ENCODE results near the gene LRFN2. TPM values are rescaled to one million over a fixed set of nuclear protein-coding genes. Genes with fewer than 3 reads are reported as not detected.

The LRFN2 gene
- total and polyA plus RNA-seq, 11 donors = not detected

GRCh38 chr6:40558102-40558501 lies 29.1 kb downstream of the LRFN2 start:
- Histone ChIP-seq H3K36me3 (no peaks in the 10 kb centered on the region), H3K27ac (no peak overlapping the region), H3K9me3 (no peaks in the 10 kb centered on the region), H3K27me3 (peaks cover 0 to 30% (median 0%) of the 10 kb centered on the region in 9 donors), H3K4me1 (no peaks in the 10 kb centered on the region), H3K4me3 (no peak overlapping the region)
- WGBS, 4 donors = 48 to 59% (median 52%) methylated on average over 2 to 3 of the region's 3 CpGs
- DNase-seq (no peak), ATAC-seq (no peak)
- TF ChIP-seq POLR2A (IDR thresholded peaks at IDR 0.05) = no peak
- TF ChIP-seq, protein P1, sequence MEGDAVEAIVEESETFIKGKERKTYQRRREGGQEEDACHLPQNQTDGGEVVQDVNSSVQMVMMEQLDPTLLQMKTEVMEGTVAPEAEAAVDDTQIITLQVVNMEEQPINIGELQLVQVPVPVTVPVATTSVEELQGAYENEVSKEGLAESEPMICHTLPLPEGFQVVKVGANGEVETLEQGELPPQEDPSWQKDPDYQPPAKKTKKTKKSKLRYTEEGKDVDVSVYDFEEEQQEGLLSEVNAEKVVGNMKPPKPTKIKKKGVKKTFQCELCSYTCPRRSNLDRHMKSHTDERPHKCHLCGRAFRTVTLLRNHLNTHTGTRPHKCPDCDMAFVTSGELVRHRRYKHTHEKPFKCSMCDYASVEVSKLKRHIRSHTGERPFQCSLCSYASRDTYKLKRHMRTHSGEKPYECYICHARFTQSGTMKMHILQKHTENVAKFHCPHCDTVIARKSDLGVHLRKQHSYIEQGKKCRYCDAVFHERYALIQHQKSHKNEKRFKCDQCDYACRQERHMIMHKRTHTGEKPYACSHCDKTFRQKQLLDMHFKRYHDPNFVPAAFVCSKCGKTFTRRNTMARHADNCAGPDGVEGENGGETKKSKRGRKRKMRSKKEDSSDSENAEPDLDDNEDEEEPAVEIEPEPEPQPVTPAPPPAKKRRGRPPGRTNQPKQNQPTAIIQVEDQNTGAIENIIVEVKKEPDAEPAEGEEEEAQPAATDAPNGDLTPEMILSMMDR (IDR thresholded peaks at IDR 0.05) = no peak
- intact Hi-C loops (cut with DNase I) = no loop called here

DNA sequence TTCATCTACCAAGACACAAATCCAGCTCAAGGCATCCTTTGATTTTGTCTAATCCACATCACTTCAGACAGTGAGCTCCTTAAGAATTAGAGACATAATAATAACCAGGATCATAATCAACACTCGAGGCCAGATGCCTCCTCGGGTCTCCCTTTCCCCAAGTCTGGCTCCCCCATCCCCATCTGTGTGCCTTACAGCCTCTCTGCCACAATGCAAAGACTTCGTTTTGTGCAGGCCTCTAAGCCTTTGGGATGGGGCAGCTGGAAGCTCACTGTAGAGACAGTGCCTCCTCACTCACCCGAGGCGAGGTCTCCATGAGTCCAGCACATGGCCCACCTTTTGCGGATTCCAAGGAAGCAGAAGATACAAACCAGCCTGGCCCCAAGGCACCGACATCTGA lies 30.3 kb downstream of the LRFN2 start:
- ATAC-seq (no peak), DNase-seq (no peak)
- peaks cover 0 to 28% (median 0%) of the 10 kb centered on the region in 9 donors for H3K27me3 ChIP-seq
- TF ChIP-seq, protein P1 (IDR thresholded peaks at IDR 0.05) = no peak
- TF ChIP-seq POLR2A (IDR thresholded peaks at IDR 0.05) = no peak
- no peak overlapping the region for H3K4me3 ChIP-seq
- WGBS, 4 donors = 82 to 91% (median 83%) methylated on average over 7 of the region's 7 CpGs
- H3K9me3 ChIP-seq = no peaks in the 10 kb centered on the region
- no peaks in the 10 kb centered on the region for H3K4me1 ChIP-seq
- intact Hi-C loops (cut with DNase I) = no loop called here
- no peaks in the 10 kb centered on the region for H3K36me3 ChIP-seq
- no peak overlapping the region for H3K27ac ChIP-seq

DNA sequence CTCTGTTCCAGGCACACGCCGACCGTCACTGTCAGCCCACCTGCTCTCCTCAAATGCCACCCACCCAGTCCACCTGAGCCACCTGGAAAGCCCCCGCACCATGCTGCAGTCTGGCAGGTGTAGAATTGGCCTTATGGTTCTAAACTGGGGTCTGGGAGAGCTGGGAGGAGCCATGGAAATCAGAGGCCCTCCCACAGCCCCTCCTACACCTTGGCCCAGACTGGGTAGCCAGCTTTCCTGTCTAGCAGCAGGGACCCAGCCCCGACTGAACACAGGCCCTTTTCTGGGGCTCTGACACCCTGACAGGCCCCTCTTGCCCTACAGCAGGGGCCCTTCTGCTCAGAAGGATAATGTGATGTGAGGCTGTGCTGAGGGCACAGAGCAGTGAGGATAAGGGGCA lies 31.1 kb downstream of the LRFN2 start:
- Histone ChIP-seq H3K27ac (no peak overlapping the region), H3K4me1 (no peaks in the 10 kb centered on the region), H3K36me3 (no peaks in the 10 kb centered on the region), H3K27me3 (peaks cover 0 to 25% (median 0%) of the 10 kb centered on the region in 9 donors), H3K4me3 (no peak overlapping the region), H3K9me3 (no peaks in the 10 kb centered on the region)
- no peak for ATAC-seq
- no peak for DNase-seq
- no peak for TF ChIP-seq POLR2A (IDR thresholded peaks at IDR 0.05)
- TF ChIP-seq, protein P1 (IDR thresholded peaks at IDR 0.05) = no peak
- 28 to 79% (median 47%) methylated on average over 5 of the region's 5 CpGs for WGBS, 4 donors
- intact Hi-C loops (cut with DNase I) = no loop called here

- 66 to 68% (median 67%) methylated on average over 7 to 8 of the region's 8 CpGs for WGBS, 4 donors
- intact Hi-C loops (cut with DNase I) = no loop called here
- no peaks in the 10 kb centered on the region for H3K9me3 ChIP-seq
- no peak overlapping the region for H3K4me3 ChIP-seq
- no peaks in the 10 kb centered on the region for H3K4me1 ChIP-seq
- H3K27me3 ChIP-seq = peaks cover 0 to 25% (median 0%) of the 10 kb centered on the region in 9 donors
- TF ChIP-seq, protein P1 (IDR thresholded peaks at IDR 0.05) = no peak
- TF ChIP-seq POLR2A (IDR thresholded peaks at IDR 0.05) = no peak
- H3K36me3 ChIP-seq = no peaks in the 10 kb centered on the region
- DNase-seq (no peak), ATAC-seq (no peak)
- H3K27ac ChIP-seq = no peak overlapping the region
Observed at GRCh38 chr6:40555092-40555491, 32.1 kb downstream of the LRFN2 start.
